Neural progenitor cell (in vitro differentiated cells): Measurements from ENCODE around the gene PLCH2. TPM values are rescaled to one million over a fixed set of nuclear protein-coding genes. Genes with fewer than 3 reads are reported as not detected.
A peak's percentile ranks its signal among the peaks of the same experiment; 100 is the strongest.

ENCODE experiments used
- DNase-seq: peaks from one replicate; pipeline ENCODE4 v3.0.0-alpha.2; 2016; ENCODE audit warnings: low spot score
- H2AFZ ChIP-seq: fragments of 200-600 bp; sonication (generic); replicated peaks from 2 replicates; pipeline ENCODE4 v1.6.1; 2016; ENCODE audit warnings: antibody characterized with exemption
- H3F3A ChIP-seq: fragments of 200-600 bp; sonication (generic); 2 replicates; pipeline ENCODE4 v1.6.1; 2016; ENCODE audit warnings: antibody characterized with exemption, low read depth
- H3K27ac ChIP-seq: fragments of 200-600 bp; sonication (generic); 2 replicates; pipeline ENCODE4 v1.5.1; 2016; ENCODE audit warnings: mild to moderate bottlenecking
- H3K27me3 ChIP-seq: fragments of 200-600 bp; sonication (generic); 2 replicates; pipeline ENCODE4 v1.6.1; 2016; ENCODE audit warnings: mild to moderate bottlenecking, moderate library complexity
- H3K36me3 ChIP-seq: fragments of 200-600 bp; sonication (generic); 2 replicates; pipeline ENCODE4 v1.5.1; 2016
- H3K4me1 ChIP-seq: fragments of 200-600 bp; sonication (generic); 2 replicates; pipeline ENCODE4 v1.6.1; 2016; ENCODE audit warnings: mixed run types
- H3K4me2 ChIP-seq: fragments of 200-600 bp; sonication (generic); 2 replicates; pipeline ENCODE4 v1.6.1; 2016
- H3K4me3 ChIP-seq: fragments of 200-600 bp; sonication (generic); 2 replicates; pipeline ENCODE4 v1.5.1; 2016
- H3K79me2 ChIP-seq: fragments of 200-600 bp; sonication (generic); 2 replicates; pipeline ENCODE4 v1.6.1; 2016; ENCODE audit warnings: low read depth
- H3K9ac ChIP-seq: fragments of 200-600 bp; sonication (generic); 2 replicates; pipeline ENCODE4 v1.6.1; 2016
- H3K9me3 ChIP-seq: fragments of 200-600 bp; sonication (generic); 2 replicates; pipeline ENCODE4 v1.5.1; 2016; ENCODE audit warnings: low read depth
- H4K20me1 ChIP-seq: fragments of 200-600 bp; sonication (generic); 2 replicates; pipeline ENCODE4 v1.6.1; 2016; ENCODE audit warnings: low read depth
- H3K27ac Mint-ChIP-seq: 3 replicates; pipeline ENCODE4 v1.8.0; 2021; ENCODE audit warnings: mixed read lengths
- H3K27me3 Mint-ChIP-seq: 2 replicates; pipeline ENCODE4 v1.8.0; 2022; ENCODE audit warnings: low read depth, mild to moderate bottlenecking, inconsistent platforms, moderate library complexity, mixed read lengths; ENCODE audit not compliant: insufficient read depth
- H3K36me3 Mint-ChIP-seq: 3 replicates; pipeline ENCODE4 v1.8.0; 2021; ENCODE audit warnings: mixed read lengths
- H3K4me1 Mint-ChIP-seq: 3 replicates; pipeline ENCODE4 v1.8.0; 2021; ENCODE audit warnings: mixed read lengths
- H3K4me3 Mint-ChIP-seq: 3 replicates; pipeline ENCODE4 v1.8.0; 2021; ENCODE audit warnings: mild to moderate bottlenecking, moderate library complexity, mixed read lengths
- H3K9me3 Mint-ChIP-seq: 3 replicates; pipeline ENCODE4 v1.8.0; 2020; ENCODE audit warnings: mixed read lengths
- CTCF ChIP-seq: fragments of 200-600 bp; sonication (generic); IDR thresholded peaks from 2 replicates; pipeline ENCODE4 v1.5.1; 2017; ENCODE audit warnings: antibody characterized with exemption, mild to moderate bottlenecking
- EZH2 ChIP-seq: fragments of 200-600 bp; sonication (generic); IDR thresholded peaks from 2 replicates; pipeline ENCODE4 v1.6.1; 2017; ENCODE audit warnings: antibody characterized with exemption, mild to moderate bottlenecking, moderate library complexity
- EZH2phosphoT487 ChIP-seq: fragments of 200-600 bp; sonication (generic); IDR thresholded peaks from 2 replicates; pipeline ENCODE4 v1.6.1; 2017; ENCODE audit warnings: antibody characterized with exemption
- total RNA-seq: library from RNA; depleted of rRNA; stranded (reverse); fragments of >200 nt; gene quantifications from 2 replicates; pipeline ENCODE4 v1.2.3, GENCODE V29; 2015; ENCODE audit warnings: low replicate concordance

PLCH2 gene
- total RNA-seq, 1 donor from 2014 or later = 0.54 TPM

- Mint-ChIP-seq H3K36me3 (peaks cover 8% of the 10 kb centered on the region), H3K27ac (no peak overlapping the region), H3K4me1 (peaks cover 35% of the 10 kb centered on the region), H3K27me3 (peaks cover 9% of the 10 kb centered on the region), H3K4me3 (peak overlapping the region; percentile 96), H3K9me3 (no peaks in the 10 kb centered on the region)
- peaks cover 44% of the 10 kb centered on the region for H3K79me2 ChIP-seq
- H3K9me3 ChIP-seq = no peaks in the 10 kb centered on the region
- peaks cover 26% of the 10 kb centered on the region for H3K27me3 ChIP-seq
- no peak overlapping the region for H2AFZ ChIP-seq
- no peak overlapping the region for H3K27ac ChIP-seq
- H3K9ac ChIP-seq = no peak overlapping the region
- H3K4me2 ChIP-seq = peak overlapping the region; percentile 97
- H3F3A ChIP-seq = peaks cover 8% of the 10 kb centered on the region
- no peak overlapping the region for H3K4me3 ChIP-seq
- peaks cover 28% of the 10 kb centered on the region for H3K4me1 ChIP-seq
- H3K36me3 ChIP-seq = no peaks in the 10 kb centered on the region
- H4K20me1 ChIP-seq = peaks cover 78% of the 10 kb centered on the region
- TF ChIP-seq CTCF (no peak), EZH2phosphoT487 (no peak), EZH2 (no peak)
- DNase-seq = no peak
These were observed 48.0 kb downstream of the PLCH2 start for GRCh38 chr1:2523891-2524609.

GRCh38 chr1:2525572-2525919 lies 49.5 kb downstream of the PLCH2 start:
- Histone ChIP-seq H3K27me3 (peaks cover 41% of the 10 kb centered on the region), H4K20me1 (peaks cover 84% of the 10 kb centered on the region), H3K79me2 (peaks cover 44% of the 10 kb centered on the region), H3K36me3 (no peaks in the 10 kb centered on the region), H3F3A (peaks cover 16% of the 10 kb centered on the region), H2AFZ (no peak overlapping the region), H3K9me3 (no peaks in the 10 kb centered on the region), H3K4me2 (peak overlapping the region; percentile 97), H3K9ac (peak overlapping the region; percentile 78), H3K27ac (no peak overlapping the region), H3K4me3 (peak overlapping the region; percentile 94), H3K4me1 (peaks cover 33% of the 10 kb centered on the region)
- Mint-ChIP-seq H3K27me3 (peaks cover 9% of the 10 kb centered on the region), H3K9me3 (no peaks in the 10 kb centered on the region), H3K4me1 (peaks cover 35% of the 10 kb centered on the region), H3K27ac (no peak overlapping the region), H3K4me3 (peak overlapping the region; percentile 96), H3K36me3 (peaks cover 7% of the 10 kb centered on the region)
- DNase-seq = no peak
- no peak for TF ChIP-seq EZH2phosphoT487
- TF ChIP-seq EZH2 = no peak
- TF ChIP-seq CTCF = no peak

- Mint-ChIP-seq H3K27ac (peak within 1 kb of the TSS; percentile 98), H3K4me1 (peaks cover 36% of the 10 kb centered on the region), H3K36me3 (peaks cover under 1% of the 10 kb centered on the region), H3K9me3 (no peaks in the 10 kb centered on the region), H3K4me3 (peak within 1 kb of the TSS; percentile 96), H3K27me3 (peaks cover 9% of the 10 kb centered on the region)
- Histone ChIP-seq H3F3A (peaks cover 22% of the 10 kb centered on the region), H3K4me2 (peak within 1 kb of the TSS; percentile 97), H3K36me3 (no peaks in the 10 kb centered on the region), H3K4me3 (peak within 1 kb of the TSS; percentile 94), H3K9me3 (no peaks in the 10 kb centered on the region), H3K9ac (peak within 1 kb of the TSS; percentile 78), H3K4me1 (peaks cover 39% of the 10 kb centered on the region), H4K20me1 (peaks cover 78% of the 10 kb centered on the region), H3K27ac (no peak within 1 kb of the TSS), H2AFZ (no peak within 1 kb of the TSS), H3K27me3 (peaks cover 47% of the 10 kb centered on the region), H3K79me2 (peaks cover 44% of the 10 kb centered on the region)
- DNase-seq = peak; percentile 99
- no peak for TF ChIP-seq EZH2
- no peak for TF ChIP-seq EZH2phosphoT487
- no peak for TF ChIP-seq CTCF
These were observed 50.1 kb downstream of the PLCH2 start, which contains the start of gene PANK4 for GRCh38 chr1:2525920-2526823. TSS of gene PANK4 (minus strand) at chr1:2526596. CDS start at chr1:2526587, 9 bp downstream.
